ENCODE data around the gene RYR2. TPM values are rescaled to one million over a fixed set of nuclear protein-coding genes. Genes with fewer than 3 reads are reported as not detected.
A peak's percentile ranks its signal among the peaks of the same experiment; 100 is the strongest.

Gene RYR2
- total and polyA plus RNA-seq, 4 donors: 0.43 to 11.6 (median 2.0) TPM

DNA sequence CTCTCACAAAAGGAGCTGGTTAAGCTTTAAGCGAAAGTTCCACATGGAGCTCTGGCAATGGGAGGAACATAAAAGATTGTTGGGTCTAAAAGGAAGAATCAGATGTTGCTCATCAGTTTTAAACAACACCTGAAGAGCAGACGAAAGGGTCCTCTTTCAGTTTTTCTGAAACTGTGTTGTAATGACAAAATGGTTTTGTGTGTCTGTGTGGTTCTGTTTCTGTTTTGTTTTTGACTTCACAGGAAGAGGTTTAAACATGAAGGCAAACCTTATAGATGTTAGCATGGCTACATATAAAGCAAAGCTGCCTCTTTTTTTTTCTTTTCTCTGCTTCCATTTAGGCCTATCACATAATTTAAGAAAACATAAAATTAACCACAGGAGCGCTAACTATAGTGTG, 712.6 kb downstream of the RYR2 start:
- H3K9ac ChIP-seq (ENCODE audit: insufficient read depth in 1 of 2, low read length in 2 of 2): no peak overlapping the region
- TF ChIP-seq, protein P1, sequence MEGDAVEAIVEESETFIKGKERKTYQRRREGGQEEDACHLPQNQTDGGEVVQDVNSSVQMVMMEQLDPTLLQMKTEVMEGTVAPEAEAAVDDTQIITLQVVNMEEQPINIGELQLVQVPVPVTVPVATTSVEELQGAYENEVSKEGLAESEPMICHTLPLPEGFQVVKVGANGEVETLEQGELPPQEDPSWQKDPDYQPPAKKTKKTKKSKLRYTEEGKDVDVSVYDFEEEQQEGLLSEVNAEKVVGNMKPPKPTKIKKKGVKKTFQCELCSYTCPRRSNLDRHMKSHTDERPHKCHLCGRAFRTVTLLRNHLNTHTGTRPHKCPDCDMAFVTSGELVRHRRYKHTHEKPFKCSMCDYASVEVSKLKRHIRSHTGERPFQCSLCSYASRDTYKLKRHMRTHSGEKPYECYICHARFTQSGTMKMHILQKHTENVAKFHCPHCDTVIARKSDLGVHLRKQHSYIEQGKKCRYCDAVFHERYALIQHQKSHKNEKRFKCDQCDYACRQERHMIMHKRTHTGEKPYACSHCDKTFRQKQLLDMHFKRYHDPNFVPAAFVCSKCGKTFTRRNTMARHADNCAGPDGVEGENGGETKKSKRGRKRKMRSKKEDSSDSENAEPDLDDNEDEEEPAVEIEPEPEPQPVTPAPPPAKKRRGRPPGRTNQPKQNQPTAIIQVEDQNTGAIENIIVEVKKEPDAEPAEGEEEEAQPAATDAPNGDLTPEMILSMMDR (IDR thresholded peaks at IDR 0.05; ENCODE audit: control extremely low read depth, extremely low read depth): no peak
- H3K36me3 ChIP-seq (ENCODE audit: control insufficient read depth in 4 of 4, insufficient read depth in 4 of 4, low read length in 4 of 4): peaks cover 0 to 3% (median 0%) of the 10 kb centered on the region in 4 donors
- DNase-seq (no peak), ATAC-seq (ENCODE audit: insufficient read depth, low FRiP score) (no peak)
- no peak overlapping the region for H3K27ac ChIP-seq (ENCODE audit: low read depth in 1 of 2, low read length in 1 of 2)
- H3K9me3 ChIP-seq (ENCODE audit: control insufficient read depth in 4 of 4, insufficient read depth in 3 of 4, low read length in 3 of 4): no peaks in the 10 kb centered on the region
- H3K4me3 ChIP-seq: no peak overlapping the region
- WGBS, 2 donors: 86 to 88% methylated on average over 3 of the region's 3 CpGs
- H3K4me1 ChIP-seq (ENCODE audit: control insufficient read depth in 5 of 5, insufficient read depth in 5 of 5, low read length in 5 of 5): peaks cover 0 to 11% (median 0%) of the 10 kb centered on the region in 5 donors
- no peaks in the 10 kb centered on the region for H3K27me3 ChIP-seq (ENCODE audit: control insufficient read depth in 3 of 3, insufficient read depth in 3 of 3, low read length in 2 of 3)

DNA sequence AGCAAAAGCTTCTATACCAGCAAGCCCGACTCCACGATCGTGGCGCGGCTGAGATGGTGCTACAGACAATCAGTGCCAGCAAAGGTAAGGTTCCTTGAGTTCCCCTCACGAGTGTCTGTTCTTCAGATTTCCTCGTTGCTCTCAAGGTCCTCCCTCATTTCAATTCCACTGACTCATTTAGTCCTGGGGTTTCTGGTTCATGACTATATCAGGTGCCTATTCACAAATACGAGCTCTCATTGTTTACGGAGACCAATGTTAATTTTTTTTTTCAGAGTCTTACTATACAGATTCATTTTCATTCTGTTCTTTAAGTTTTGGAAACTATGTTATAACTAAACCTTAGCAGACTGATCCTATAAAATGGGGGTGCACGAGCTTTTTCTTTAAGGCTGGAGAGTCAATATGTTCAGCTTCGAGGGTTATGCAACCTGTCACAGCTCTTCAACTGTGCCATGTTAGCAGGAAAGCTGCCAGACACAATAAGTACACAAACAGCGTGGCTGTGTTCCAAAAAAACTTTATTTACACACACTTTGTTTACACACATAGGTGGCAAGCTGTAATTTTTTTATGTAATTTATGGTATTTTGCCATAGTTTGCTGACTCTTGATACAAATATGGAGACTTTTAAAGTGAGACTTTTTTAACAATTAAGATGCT, 714.5 kb downstream of the RYR2 start:
- WGBS, 2 donors: 74 to 84% methylated on average over 12 of the region's 12 CpGs
- no peak for ATAC-seq (ENCODE audit: insufficient read depth, low FRiP score)
- peak; percentile 23 to 80 (median 79) for DNase-seq
- TF ChIP-seq, protein P1 (IDR thresholded peaks at IDR 0.05; ENCODE audit: control extremely low read depth, extremely low read depth): no peak
- no peak overlapping the region for H3K27ac ChIP-seq (ENCODE audit: low read depth in 1 of 2, low read length in 1 of 2)
- H3K27me3 ChIP-seq (ENCODE audit: control insufficient read depth in 3 of 3, insufficient read depth in 3 of 3, low read length in 2 of 3): no peaks in the 10 kb centered on the region
- peaks cover 0 to 3% (median 0%) of the 10 kb centered on the region in 4 donors for H3K36me3 ChIP-seq (ENCODE audit: control insufficient read depth in 4 of 4, insufficient read depth in 4 of 4, low read length in 4 of 4)
- no peak overlapping the region for H3K9ac ChIP-seq (ENCODE audit: insufficient read depth in 1 of 2, low read length in 2 of 2)
- peaks cover 0 to 12% (median 0%) of the 10 kb centered on the region in 5 donors for H3K4me1 ChIP-seq (ENCODE audit: control insufficient read depth in 5 of 5, insufficient read depth in 5 of 5, low read length in 5 of 5)
- no peaks in the 10 kb centered on the region for H3K9me3 ChIP-seq (ENCODE audit: control insufficient read depth in 4 of 4, insufficient read depth in 3 of 4, low read length in 3 of 4)
- no peak overlapping the region for H3K4me3 ChIP-seq

DNA sequence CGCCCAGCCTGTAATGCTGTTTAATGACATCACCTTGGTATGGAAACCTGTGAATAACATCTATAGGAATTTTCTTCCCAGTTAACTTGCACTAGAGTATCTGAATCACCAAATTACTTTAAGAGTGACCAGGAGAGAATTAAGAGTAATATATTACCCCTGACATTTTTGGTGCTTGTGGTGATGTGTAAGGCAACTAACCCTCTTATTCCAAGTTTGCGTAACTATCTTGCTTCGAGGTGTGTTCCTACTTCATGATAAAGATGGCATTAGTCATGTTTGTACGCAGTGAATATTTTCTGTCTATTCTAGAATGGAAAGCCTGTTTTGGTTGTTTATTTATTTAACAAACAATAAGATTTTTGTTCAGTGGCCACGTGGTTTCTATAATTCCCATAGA, 717.4 kb downstream of the RYR2 start:
- no peak for DNase-seq
- ATAC-seq (ENCODE audit: insufficient read depth, low FRiP score): no peak
- H3K4me3 ChIP-seq: no peak overlapping the region

More for the DNA sequence above, 717.4 kb downstream of the RYR2 start:
- 72 to 75% methylated on average over 5 of the region's 5 CpGs for WGBS, 2 donors
- Histone ChIP-seq H3K27me3 (ENCODE audit: control insufficient read depth in 3 of 3, insufficient read depth in 3 of 3, low read length in 2 of 3) (no peaks in the 10 kb centered on the region), H3K4me1 (ENCODE audit: control insufficient read depth in 5 of 5, insufficient read depth in 5 of 5, low read length in 5 of 5) (peaks cover 0 to 9% (median 0%) of the 10 kb centered on the region in 5 donors), H3K27ac (ENCODE audit: low read depth in 1 of 2, low read length in 1 of 2) (no peak overlapping the region), H3K36me3 (ENCODE audit: control insufficient read depth in 4 of 4, insufficient read depth in 4 of 4, low read length in 4 of 4) (peaks cover 0 to 3% (median 0%) of the 10 kb centered on the region in 4 donors), H3K9me3 (ENCODE audit: control insufficient read depth in 4 of 4, insufficient read depth in 3 of 4, low read length in 3 of 4) (no peaks in the 10 kb centered on the region), H3K9ac (ENCODE audit: insufficient read depth in 1 of 2, low read length in 2 of 2) (no peak overlapping the region)
- TF ChIP-seq, protein P1 (IDR thresholded peaks at IDR 0.05; ENCODE audit: control extremely low read depth, extremely low read depth): no peak
